Stimulated activated CD8-positive, alpha-beta memory T cell treated with anti-CD3 and anti-CD28 coated beads, Interleukin-4, amount 100 ng/mL, for 48 hours (primary cell): ENCODE measurements around the gene HIVEP2.

ENCODE experiments used
- DNase-seq: peaks from one replicate; pipeline ENCODE4 v3.0.0-alpha.2; 2020

The HIVEP2 gene

GRCh38 chr6:142725024-142725770 is 219.8 kb downstream of the HIVEP2 start:
- no peak for DNase-seq

- no peak for DNase-seq
These were observed 222.1 kb downstream of the HIVEP2 start for GRCh38 chr6:142722841-142723240.

GRCh38 chr6:142722012-142722411 is 223.0 kb downstream of the HIVEP2 start:
- no peak for DNase-seq

- no peak for DNase-seq
These were observed 223.6 kb downstream of the HIVEP2 start for GRCh38 chr6:142721215-142721920.

- DNase-seq: no peak
These were observed 226.2 kb downstream of the HIVEP2 start for GRCh38 chr6:142718667-142719191.

GRCh38 chr6:142716097-142716496 is 228.9 kb downstream of the HIVEP2 start:
- DNase-seq: no peak

- DNase-seq: no peak
These were observed 229.8 kb downstream of the HIVEP2 start for GRCh38 chr6:142714951-142715785.

- DNase-seq: no peak
These were observed 231.0 kb downstream of the HIVEP2 start for GRCh38 chr6:142713959-142714358.

- no peak for DNase-seq
These were observed 232.7 kb downstream of the HIVEP2 start for GRCh38 chr6:142712231-142712630.

- no peak for DNase-seq
These were observed 236.3 kb downstream of the HIVEP2 start for GRCh38 chr6:142708651-142709050.

- DNase-seq: no peak
These were observed 237.7 kb downstream of the HIVEP2 start for GRCh38 chr6:142707255-142707654.

- DNase-seq: no peak
These were observed 238.8 kb downstream of the HIVEP2 start for GRCh38 chr6:142706210-142706609.

- DNase-seq: no peak
These were observed 239.9 kb downstream of the HIVEP2 start for GRCh38 chr6:142705054-142705453.

GRCh38 chr6:142702501-142703460 is 242.2 kb downstream of the HIVEP2 start:
- no peak for DNase-seq
